Stimulated activated CD4-positive, alpha-beta T cell treated with anti-CD3 and anti-CD28 coated beads, Interleukin-4, amount 100 ng/mL, for 24 hours (primary cell): Measurements from ENCODE around the gene ZBTB1.
"Not testable (repeated sequence)": the region's sequence is repeated elsewhere in the genome, so short reads cannot be mapped to it uniquely, and the experiment has no call there.

Source experiments
- DNase-seq: peaks from one replicate; pipeline ENCODE4 v3.0.0-alpha.2; 2020

ZBTB1 gene

DNA sequence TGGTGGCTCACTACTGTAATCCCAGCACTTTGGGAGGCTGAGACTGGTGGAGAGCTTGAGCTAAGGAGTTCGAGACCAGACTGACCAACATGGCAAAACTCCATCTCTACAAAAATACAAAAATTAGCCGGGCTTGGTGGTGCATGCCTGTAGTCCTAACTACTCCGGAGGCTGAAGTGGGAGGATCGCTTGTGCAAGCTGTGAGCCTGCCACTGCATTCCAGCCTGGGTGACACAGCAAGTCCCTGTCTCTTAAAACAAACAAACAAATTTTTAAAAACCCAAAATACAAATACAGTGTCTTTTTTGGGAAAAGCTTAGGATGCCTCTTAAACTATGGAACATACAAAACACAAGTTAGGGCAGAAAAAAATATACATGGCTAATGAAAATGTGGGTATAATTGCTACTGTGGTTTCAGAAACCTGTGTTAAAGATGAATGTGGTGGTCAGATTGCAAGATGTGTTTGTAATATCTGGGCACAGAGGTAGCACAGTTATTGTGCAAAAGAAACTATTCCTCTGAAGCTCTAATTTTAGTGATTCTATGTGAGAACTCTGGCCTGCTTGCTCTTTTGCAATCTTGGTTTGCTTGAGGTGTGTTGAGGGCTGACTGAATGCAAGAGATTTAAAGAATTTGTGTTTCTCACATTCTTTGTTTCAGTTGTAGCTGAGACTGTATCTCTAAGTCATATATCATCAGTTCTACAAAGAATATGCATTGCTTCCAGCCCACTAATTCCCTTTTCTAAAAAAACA lies 32.1 kb downstream of the ZBTB1 start:
- no peak for DNase-seq

DNA sequence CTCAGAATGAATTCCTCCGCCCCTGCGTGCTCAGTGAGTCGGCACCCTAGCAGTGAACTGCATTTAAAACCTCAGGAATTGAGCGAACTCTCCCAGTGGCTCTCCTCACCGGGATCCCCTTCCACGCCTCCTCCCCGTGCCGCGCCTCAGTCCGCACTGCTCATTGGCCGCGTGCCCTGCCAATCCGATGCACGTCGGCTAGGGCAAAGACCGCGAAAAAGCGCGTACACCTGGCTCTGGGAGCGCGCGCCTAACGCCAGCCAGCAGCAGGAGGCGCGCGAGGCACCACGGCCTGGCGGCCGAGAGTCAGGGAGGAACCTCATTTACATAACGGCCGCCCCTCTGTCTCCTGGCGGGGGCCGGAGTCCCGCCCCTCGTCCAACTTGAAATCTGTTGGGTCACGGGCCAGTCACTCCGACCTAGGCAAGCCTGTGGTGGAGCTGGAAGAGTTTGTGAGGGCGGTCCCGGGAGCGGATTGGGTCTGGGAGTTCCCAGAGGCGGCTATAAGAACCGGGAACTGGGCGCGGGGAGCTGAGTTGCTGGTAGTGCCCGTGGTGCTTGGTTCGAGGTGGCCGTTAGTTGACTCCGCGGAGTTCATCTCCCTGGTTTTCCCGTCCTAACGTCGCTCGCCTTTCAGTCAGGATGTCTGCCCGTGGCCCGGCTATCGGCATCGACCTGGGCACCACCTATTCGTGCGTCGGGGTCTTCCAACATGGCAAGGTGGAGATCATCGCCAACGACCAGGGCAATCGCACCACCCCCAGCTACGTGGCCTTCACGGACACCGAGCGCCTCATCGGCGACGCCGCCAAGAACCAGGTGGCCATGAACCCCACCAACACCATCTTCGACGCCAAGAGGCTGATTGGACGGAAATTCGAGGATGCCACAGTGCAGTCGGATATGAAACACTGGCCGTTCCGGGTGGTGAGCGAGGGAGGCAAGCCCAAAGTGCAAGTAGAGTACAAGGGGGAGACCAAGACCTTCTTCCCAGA lies 35.9 kb downstream of the ZBTB1 start, which contains the start of gene HSPA2:
Gene HSPA2, plus strand, starts transcription at position 534 of the 995 bp plus-strand sequence. Its CDS starts 109 bp downstream, at position 643.
- peak; percentile 95 for DNase-seq

DNA sequence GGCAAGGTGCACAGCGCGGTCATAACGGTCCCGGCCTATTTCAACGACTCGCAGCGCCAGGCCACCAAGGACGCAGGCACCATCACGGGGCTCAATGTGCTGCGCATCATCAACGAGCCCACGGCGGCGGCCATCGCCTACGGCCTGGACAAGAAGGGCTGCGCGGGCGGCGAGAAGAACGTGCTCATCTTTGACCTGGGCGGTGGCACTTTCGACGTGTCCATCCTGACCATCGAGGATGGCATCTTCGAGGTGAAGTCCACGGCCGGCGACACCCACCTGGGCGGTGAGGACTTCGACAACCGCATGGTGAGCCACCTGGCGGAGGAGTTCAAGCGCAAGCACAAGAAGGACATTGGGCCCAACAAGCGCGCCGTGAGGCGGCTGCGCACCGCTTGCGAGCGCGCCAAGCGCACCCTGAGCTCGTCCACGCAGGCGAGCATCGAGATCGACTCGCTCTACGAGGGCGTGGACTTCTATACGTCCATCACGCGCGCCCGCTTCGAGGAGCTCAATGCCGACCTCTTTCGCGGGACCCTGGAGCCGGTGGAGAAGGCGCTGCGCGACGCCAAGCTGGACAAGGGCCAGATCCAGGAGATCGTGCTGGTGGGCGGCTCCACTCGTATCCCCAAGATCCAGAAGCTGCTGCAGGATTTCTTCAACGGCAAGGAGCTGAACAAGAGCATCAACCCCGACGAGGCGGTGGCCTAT lies 36.8 kb downstream of the ZBTB1 start:
- no peak for DNase-seq

DNA sequence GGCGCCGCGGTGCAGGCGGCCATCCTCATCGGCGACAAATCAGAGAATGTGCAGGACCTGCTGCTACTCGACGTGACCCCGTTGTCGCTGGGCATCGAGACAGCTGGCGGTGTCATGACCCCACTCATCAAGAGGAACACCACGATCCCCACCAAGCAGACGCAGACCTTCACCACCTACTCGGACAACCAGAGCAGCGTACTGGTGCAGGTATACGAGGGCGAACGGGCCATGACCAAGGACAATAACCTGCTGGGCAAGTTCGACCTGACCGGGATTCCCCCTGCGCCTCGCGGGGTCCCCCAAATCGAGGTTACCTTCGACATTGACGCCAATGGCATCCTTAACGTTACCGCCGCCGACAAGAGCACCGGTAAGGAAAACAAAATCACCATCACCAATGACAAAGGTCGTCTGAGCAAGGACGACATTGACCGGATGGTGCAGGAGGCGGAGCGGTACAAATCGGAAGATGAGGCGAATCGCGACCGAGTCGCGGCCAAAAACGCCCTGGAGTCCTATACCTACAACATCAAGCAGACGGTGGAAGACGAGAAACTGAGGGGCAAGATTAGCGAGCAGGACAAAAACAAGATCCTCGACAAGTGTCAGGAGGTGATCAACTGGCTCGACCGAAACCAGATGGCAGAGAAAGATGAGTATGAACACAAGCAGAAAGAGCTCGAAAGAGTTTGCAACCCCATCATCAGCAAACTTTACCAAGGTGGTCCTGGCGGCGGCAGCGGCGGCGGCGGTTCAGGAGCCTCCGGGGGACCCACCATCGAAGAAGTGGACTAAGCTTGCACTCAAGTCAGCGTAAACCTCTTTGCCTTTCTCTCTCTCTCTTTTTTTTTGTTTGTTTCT lies 37.6 kb downstream of the ZBTB1 start:
- no peak for DNase-seq

DNA sequence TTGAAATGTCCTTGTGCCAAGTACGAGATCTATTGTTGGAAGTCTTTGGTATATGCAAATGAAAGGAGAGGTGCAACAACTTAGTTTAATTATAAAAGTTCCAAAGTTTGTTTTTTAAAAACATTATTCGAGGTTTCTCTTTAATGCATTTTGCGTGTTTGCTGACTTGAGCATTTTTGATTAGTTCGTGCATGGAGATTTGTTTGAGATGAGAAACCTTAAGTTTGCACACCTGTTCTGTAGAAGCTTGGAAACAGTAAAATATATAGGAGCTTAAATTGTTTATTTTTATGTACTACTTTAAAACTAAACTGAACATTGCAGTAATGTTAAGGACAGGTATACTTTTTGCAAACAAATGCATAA lies 38.2 kb downstream of the ZBTB1 start:
- no peak for DNase-seq

DNA sequence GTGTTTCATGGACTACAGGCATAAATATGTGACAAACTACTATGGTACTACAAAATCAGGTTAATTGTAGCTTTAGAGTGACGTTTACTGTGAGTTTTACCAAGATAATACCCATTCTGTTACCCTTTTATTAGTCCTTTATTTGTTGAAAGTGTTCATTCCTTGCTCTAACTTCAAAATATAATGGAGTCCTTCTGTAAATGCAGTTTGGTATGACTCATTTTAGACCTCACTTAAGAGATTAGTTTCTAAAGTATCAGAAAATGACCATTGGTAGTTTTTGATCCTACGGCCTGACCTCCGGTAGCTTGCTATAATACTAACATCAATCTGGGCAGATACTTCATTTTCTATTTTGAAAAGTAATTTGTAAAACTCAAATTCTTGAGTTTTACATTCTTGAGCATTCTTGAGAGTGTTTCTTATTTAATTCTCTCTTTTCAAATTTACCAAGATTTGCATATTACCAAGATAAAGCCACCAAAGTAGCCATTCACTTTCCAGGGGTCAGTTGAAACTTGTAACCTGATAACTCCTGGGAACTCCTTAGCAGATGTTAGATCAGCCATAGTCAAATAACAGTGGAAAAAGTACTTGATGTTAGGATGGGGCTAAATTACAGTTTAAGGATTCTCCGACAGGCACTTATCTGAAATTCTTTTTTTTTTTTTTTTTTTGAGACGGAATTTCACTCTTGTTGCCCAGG lies 40.2 kb downstream of the ZBTB1 start:
- DNase-seq, result no peak

DNA sequence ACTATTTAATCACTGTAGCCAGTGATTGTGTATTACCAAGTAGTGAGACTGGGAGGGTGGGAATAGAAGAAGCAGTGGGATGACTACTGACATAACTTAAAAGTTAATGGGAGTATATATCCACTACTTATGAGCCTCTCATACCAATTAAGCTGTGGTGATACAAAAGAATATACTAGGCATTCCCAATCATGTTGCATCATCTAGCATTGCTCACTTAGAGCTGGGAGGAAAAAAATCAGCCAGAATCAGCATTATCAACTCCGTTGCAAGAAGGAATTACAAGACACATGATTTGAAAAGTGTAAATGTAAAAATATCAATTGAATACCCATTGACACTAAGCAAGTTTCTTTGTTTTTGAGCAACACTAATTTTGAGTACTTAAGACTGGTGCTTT lies 44.4 kb downstream of the ZBTB1 start:
- DNase-seq, result no peak

DNA sequence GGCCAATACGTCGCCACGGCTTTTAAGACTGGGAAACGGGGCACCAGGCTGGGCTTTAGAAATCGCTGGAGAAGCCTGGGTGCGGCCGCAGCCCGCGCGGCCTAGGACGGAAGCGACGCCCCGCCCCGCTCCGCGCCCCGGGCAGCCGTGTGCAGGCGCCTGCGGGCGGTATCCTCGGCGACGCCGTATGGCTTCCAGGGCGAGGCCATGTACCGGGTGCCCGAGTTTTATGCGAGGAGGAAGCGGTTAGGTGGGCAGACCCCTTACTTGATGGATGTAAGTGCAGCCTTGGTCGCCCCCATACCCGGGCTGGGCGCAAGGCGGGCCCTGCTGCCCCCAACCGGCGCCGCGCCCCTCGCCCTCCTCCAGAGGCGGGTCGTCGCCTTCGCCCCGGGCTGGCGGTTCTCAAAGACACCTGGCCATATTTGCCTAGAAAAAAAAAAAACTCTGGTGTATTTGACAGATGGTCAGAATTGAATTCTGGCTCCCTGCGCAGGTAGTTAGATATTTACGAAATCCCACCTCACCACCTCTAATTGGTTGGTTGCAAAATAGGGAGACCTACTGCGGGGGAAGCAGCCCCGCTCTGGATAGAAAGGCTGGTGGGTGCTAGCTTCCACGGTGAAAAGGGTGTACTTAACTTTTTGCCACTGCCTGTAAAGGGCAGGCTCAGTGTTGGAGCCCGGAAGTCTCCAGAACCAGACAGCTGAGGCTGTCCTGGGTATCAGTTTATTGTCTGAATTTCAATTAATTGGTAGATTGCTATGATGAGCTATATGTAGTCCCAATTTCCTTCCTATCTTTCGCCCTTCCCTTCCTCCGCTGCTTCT lies 45.4 kb downstream of the ZBTB1 start, which contains the start of gene PPP1R36:
Gene PPP1R36, plus strand, starts transcription at position 171 of the 830 bp plus-strand sequence. Its CDS starts 37 bp downstream, at position 208.
- peak; percentile 40 for DNase-seq

DNA sequence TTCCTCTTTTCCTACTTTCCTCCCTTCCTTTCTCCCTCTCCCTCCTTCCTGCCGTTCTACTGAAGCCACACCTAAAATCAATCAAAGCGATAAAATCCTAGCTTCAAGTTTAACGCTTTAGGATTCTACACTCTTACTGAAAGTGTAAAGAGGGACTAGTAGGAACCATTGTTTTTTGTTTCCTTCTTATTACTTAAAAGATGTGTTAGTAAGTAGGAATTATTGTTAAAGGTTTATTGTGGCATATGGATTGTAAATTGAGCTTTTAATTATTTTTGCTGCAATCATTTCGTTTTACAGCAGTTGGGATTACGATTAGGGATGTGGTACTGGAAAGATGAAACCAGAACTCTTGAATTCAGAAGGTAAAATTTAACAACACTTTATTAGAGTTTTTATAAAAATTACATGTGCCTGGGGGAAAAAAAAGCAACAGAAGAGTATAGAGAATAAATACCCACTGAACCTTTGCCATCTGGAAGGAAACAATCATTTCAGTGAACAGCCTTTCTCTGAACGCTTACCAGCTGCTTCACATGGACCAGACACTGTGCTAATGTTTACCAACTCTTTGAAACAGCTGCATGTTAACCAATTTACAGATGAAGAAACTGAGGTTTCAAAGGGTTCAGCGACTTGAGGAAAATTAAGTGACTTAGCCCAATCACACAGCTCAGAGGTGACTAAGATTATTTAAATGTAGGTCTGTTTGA lies 46.2 kb downstream of the ZBTB1 start:
- DNase-seq, result no peak

DNA sequence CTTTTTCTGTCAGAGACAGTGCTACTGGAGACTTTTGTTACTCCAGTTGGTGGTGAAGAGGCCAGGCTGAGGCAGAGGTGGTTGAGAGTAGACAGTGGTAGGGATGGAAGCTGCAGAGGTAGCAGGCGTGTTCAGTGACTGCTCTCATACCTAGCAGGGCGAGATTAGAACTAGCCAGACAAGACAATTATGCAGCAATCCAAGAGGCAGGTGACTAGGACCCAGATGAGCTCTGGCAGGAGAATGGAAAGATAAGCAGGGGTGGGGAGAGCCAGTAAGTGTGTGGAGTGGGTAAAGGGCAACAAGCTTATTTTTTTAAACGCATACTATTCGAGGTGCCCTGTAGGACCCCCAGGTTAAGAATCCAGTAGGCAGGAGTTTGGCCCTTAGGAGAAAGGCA lies 50.0 kb downstream of the ZBTB1 start:
- DNase-seq, result no peak

DNA sequence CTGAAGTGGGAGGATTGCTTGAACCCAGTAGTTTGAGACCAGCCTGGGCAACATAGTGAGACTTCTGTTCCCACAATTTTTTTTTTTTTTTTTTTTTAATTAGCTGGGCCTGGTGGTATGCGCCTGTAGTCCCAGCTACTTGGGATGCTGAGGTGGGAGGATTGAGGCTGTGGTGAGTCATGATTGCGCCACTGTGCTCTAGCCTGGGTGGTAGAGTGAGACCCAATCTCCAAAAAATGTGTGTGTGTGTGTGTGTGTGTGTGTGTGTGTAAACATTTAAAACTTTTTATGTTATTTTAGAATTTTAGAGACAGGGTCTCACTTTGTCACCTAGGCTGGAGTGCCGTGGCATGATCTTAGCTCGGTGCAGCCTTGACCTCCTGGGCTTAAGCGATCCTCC lies 52.0 kb downstream of the ZBTB1 start:
- no peak for DNase-seq

DNA sequence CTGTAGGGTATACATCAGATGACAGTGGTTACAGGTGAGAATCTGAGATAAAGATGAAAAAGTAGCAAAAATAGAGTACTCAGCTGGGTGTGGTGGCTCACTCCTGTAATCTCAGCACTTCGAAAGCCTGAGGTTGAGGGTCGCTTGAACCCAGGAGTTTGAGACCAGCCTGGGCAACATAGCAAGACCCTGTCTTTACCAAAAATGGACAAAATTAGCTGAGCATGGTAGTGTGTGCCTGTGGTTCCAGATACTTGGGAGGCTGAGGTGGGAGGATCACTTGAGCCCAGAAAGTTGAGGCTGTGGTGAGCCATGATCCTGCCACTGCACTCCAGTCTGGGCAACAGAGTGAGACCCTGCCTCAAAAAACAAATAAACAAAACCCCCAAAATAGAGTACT lies 53.6 kb downstream of the ZBTB1 start:
- not testable (repeated sequence) for DNase-seq

DNA sequence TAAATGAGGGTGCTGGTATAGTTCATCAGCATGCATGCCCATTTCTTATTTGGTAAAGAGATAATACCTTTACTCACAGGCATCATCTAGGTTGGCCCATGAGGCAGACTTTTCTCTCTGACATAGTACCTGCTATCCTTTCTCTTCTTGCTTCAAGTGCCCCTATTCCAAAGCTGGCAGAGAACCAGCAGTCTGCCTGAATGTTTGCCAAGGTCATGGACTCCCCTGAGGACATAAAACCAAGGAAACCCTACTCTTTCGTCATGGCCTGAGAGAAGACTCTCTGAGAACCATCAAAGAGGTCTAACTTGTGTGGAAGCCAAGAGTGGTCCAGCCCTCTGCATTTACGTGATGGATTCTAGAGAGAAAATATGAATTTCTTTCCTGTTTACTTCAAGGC lies 57.1 kb downstream of the ZBTB1 start:
- DNase-seq, result no peak

DNA sequence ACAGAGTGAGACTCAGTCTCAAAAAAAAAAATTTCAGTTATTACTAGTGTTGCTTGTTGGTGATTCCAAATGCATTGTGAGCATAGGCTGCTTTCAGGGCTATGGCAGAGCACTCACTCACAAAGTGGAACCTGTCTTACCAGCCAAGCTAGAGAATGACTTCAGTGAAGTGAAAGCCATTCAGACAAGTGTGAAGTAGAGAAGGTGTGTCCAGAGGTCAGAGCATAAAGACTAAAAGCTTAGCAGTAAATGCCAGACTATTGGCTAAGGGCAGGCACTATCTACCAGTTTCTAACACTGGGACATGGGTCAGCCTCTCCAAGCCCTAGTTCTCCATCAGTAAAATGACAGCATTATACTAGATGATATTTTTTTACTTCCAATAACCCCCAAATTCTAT lies 57.9 kb downstream of the ZBTB1 start:
- no peak for DNase-seq

DNA sequence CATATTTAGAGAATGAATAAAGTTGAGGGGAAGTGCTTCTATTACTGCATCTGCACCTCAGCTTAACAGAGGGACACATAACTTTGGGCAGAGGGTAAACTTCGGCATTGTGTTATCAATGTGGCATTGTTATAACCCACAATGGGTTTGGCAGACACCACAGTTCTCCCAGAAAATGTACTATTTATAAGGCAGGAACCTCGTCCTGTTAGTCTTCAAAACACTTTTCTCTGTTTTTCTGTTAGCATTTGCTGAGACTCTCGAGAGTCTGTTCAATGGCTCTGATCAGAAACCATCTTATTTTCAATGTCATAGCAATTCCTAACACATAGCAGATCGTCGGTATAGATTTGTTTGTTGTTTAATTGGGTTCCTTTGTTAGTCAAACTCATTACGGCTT lies 59.1 kb downstream of the ZBTB1 start:
- DNase-seq, result no peak

DNA sequence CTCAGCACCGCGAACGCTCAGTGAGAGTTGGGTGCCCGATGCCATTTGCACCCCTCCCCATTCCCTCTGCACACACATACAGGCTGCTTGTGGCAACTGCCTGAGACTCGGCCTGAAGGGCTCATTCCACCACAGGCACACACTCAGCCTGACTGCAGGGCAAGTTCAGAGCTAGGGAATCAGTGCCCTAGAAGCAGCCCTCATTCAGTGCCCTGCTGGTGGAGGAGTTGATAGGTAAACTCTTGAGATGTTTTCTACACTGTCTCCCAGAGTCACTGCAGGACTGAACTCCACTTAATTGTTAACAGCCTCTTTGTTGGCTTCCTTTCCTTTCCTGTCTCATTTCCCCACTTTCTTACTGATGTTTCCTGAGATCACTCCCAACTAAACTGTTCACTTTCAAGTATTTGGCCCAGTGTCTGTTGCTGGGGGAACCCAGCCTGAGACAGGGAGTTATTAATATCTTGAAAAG lies 62.1 kb downstream of the ZBTB1 start:
- DNase-seq, result no peak

DNA sequence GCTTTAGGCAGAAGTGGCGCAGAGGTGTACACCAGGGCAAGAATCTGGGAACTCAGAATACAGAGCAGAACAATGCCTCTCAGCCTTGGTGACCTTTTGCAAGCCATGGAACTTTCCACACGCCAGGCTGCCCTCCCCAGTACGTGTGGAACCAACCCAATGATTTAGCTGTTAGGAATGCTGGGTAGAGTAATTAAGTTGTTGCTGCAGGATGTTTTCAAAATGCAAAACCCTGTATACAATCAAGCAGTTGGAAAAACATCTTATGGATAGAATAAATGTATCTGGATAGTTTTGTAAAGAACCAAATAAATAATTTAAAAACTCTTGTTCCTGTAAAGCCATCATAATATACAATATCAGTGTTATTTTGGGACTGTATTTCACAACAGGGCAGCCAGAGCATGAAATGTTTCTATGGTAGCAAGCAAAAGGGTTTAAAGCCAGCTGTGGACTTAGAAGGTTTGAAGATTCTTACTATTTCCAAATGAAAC lies 64.6 kb downstream of the ZBTB1 start:
- DNase-seq, result no peak

DNA sequence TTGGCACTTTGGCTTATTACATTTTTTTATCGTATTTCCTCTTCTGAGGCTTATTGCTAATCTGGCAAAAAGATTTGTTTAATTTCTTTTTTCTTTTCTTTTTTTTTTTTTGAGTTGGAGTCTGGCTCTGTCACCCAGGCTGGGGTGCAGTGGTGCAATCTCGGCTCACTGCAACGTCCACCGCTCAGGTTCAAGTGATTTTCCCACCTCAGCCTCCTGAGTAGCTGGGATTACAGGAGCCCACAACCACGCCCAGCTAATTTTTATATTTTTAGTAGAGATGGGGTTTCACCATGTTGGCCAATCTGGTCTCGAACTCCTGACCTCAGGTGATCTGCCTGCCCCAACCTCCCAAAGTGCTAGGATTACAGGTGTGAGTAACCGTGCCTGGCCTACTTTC lies 65.1 kb downstream of the ZBTB1 start:
- not testable (repeated sequence) for DNase-seq

DNA sequence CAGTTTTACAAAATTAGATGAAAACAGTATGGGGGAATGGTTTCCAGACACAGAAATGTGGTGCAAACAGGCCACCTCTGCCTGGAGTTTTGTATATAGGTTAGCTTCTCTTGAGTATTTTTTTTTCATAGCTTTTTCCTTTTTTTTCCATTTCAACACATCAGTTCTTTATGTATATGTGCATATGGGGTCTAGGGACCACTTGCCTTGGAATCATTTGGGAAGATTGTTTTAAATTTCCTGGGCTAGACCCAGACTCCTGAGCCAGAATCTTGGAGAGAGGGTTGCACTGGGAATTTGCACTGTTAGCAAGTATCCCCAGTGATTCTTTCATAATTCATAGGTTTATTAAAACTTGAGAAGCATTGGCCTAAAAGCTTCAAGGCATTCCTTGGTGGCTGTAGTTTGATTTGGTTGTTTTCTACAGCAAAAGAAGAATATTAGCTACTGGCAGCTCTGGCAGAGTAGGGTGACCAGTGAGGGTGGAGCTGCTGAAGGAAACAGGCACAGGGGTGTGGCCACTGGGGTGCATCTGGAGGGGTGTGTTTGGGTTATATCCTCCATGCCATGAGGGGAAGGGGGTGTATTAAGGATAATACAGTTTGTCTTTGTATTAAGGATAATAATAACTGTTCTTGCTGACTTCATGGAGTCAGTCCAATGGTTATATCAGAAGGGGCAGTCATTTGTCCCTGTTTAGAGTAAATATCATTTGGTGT lies 68.0 kb downstream of the ZBTB1 start:
- no peak for DNase-seq
